ENCODE measurements around the gene POLG.

Gene POLG

GRCh38 chr15:89329329-89330084, 5.1 kb downstream of the POLG start:
- no peak overlapping the region for H3K4me3 ChIP-seq (ENCODE audit: low read depth, low read length)
- TF ChIP-seq, protein P1, sequence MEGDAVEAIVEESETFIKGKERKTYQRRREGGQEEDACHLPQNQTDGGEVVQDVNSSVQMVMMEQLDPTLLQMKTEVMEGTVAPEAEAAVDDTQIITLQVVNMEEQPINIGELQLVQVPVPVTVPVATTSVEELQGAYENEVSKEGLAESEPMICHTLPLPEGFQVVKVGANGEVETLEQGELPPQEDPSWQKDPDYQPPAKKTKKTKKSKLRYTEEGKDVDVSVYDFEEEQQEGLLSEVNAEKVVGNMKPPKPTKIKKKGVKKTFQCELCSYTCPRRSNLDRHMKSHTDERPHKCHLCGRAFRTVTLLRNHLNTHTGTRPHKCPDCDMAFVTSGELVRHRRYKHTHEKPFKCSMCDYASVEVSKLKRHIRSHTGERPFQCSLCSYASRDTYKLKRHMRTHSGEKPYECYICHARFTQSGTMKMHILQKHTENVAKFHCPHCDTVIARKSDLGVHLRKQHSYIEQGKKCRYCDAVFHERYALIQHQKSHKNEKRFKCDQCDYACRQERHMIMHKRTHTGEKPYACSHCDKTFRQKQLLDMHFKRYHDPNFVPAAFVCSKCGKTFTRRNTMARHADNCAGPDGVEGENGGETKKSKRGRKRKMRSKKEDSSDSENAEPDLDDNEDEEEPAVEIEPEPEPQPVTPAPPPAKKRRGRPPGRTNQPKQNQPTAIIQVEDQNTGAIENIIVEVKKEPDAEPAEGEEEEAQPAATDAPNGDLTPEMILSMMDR (IDR thresholded peaks at IDR 0.05; ENCODE audit: borderline replicate concordance, insufficient read depth, low read depth, low read length), result no peak

DNA sequence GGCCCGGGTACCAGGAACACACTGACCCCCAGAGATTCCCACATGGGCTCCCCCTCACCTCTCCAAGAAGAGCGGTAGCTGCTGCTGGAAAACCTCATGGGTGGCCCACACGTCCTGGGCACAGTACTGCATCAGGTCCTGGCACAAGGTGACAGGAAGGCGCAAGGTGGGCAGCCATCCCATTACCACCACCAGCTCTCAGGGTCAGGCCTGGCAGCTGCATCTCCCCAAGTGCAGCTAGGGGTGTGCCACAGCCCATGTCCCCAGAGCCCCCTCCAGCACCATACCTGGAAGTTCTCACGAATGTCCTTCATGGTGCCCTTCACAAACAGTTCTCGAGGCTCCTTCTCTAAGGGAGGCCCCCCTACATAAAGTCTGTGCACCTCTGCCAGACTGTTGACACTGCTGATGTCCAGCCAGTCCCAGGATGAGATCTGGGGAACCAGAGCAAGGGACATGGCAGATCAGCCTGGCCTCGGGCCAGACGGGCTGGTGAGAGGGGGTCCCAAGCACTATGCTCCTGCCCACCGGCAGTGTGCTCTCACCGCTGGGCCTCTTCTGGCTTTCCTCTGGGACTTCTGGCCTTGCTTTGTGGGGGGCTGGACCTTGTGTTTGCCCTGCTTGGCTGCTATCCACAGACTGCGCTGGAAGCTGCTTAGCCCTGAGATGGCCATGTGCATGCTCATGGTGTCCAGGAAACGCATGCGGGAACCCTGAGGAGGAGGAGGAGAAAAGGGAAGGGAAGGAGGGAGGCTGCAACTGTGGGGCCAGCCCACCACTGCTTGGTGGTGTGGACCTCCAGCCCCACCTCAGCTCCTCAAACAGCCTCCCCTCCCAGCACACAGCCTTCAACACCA, 6.0 kb downstream of the POLG start:
- TF ChIP-seq, protein P1 (IDR thresholded peaks at IDR 0.05; ENCODE audit: borderline replicate concordance, insufficient read depth, low read depth, low read length), result no peak
- H3K4me3 ChIP-seq (ENCODE audit: low read depth, low read length), result no peak overlapping the region

DNA sequence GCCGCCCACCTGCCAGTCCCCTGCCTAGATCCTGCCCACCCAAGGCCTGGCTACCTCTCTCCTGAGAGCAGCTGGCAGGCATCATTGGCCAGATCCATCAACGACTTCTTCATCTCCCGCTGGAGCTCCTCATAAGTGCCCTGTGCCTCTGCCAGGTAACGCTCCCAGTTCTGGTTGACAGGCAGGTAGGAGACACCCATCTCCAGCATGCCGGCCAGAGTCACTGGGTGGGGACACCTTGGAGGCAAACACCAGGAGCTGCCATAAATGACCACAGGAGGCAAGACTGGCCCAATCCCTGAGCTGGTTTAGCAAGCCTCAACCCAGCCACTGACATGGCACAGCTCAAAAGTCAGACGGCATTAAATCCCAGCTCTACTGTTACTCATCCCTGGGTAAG, 7.5 kb downstream of the POLG start:
- H3K4me3 ChIP-seq (ENCODE audit: low read depth, low read length), result no peak overlapping the region
- TF ChIP-seq, protein P1 (IDR thresholded peaks at IDR 0.05; ENCODE audit: borderline replicate concordance, insufficient read depth, low read depth, low read length), result no peak

DNA sequence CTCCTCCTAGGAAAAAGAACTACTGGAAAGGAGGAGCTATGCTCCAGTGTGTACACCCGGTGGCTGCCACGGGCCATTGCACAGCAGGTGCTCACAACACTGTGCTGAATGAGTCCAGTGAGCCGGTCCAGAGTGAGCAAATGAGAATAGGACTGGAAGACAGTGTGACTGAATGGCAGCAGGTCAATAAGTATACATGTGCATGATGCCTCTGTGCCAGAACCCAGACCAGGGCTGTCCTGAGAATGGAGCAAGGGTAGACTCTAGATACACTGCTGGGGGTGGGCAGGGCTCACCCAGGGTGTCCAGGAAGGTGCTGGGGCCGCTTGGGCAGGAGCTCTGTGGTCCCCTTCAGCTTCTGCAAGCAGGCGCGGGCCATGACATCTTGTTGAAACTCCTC, 8.3 kb downstream of the POLG start:
- TF ChIP-seq, protein P1 (IDR thresholded peaks at IDR 0.05; ENCODE audit: borderline replicate concordance, insufficient read depth, low read depth, low read length), result no peak
- H3K4me3 ChIP-seq (ENCODE audit: low read depth, low read length), result no peak overlapping the region

DNA sequence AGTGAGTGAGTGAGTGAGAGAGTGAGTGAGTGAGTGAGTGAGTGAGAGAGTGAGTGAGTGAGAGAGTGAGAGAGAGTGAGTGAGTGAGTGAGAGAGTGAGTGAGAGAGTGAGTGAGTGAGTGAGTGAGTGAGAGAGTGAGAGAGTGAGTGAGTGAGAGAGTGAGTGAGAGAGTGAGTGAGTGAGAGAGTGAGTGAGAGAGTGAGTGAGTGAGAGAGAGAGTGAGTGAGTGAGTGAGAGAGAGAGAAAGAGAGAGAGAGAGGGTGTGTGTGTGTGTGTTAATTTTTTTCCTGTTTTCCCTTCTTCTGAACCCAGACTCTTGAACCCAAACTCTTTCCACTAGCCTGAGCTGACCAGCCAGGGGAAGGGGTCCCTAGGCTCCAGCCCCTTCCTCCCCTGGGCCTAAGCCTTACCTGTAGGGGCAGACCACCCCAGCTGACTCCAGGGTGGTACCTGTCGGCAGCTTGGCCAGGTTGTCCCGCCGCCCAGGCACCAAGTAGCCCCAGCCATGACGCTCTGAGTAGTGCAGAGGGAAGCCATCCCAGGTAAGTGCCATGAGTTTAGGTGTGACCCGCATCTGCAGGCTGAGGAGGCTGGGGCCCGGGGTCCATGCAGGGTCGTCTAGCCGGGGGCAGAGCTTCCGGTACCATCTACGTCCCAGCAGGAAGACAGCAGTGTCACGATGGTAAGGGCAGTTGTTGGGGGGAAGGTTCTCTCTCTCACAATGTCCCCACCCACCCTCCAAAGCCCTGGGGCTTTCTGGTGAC, 9.4 kb downstream of the POLG start:
- no peak overlapping the region for H3K4me3 ChIP-seq (ENCODE audit: low read depth, low read length)
- TF ChIP-seq, protein P1 (IDR thresholded peaks at IDR 0.05; ENCODE audit: borderline replicate concordance, insufficient read depth, low read depth, low read length), result no peak

DNA sequence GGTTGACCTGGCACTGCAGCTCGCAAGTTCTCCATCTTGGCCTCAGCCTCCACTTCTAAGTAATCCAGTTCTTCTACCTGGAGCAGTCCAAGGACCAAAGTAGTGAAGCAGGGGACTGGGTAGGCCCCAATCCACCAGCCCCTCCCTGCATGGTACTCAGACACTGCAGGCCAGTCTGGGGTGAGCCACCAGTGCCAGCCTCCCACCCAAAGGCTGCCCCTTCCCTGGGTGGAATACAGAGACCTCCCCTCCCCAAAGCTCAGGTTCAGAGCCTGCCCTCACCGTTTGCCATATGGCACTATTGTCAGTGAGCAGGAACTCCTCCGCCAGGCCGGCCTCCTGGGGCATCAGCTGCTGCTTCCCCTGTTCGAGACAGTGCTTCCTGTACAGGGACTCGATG, 10.8 kb downstream of the POLG start:
- no peak overlapping the region for H3K4me3 ChIP-seq (ENCODE audit: low read depth, low read length)
- TF ChIP-seq, protein P1 (IDR thresholded peaks at IDR 0.05; ENCODE audit: borderline replicate concordance, insufficient read depth, low read depth, low read length), result no peak

Data from GM12875 (cell line).